Adipocyte (in vitro differentiated cells): ENCODE data around the gene MED12L.
"Not testable (repeated sequence)": the region's sequence is repeated elsewhere in the genome, so short reads cannot be mapped to it uniquely, and the experiment has no call there.

Source experiments
- DNase-seq: peaks from one replicate; pipeline ENCODE4 v3.0.0-alpha.2; 2015; ENCODE audit warnings: low read depth
- H3K27me3 ChIP-seq: replicated peaks from 2 replicates; pipeline ENCODE4 v1.7.0; 2013; ENCODE audit warnings: mild to moderate bottlenecking, low read length, moderate library complexity; ENCODE audit not compliant: control insufficient read depth, insufficient read depth
- H3K36me3 ChIP-seq: 2 replicates; pipeline ENCODE4 v1.7.0; 2013; ENCODE audit warnings: low read length, mild to moderate bottlenecking, moderate library complexity; ENCODE audit not compliant: control insufficient read depth, insufficient read depth, severe bottlenecking
- H3K4me1 ChIP-seq: 2 replicates; pipeline ENCODE4 v1.7.0; 2013; ENCODE audit warnings: mild to moderate bottlenecking, low read length, moderate library complexity; ENCODE audit not compliant: control insufficient read depth, insufficient read depth
- H3K4me3 ChIP-seq: 2 replicates; pipeline ENCODE4 v1.7.0; 2013; ENCODE audit warnings: mild to moderate bottlenecking, low read length, moderate library complexity
- H3K9ac ChIP-seq: 2 replicates; pipeline ENCODE4 v1.7.0; 2013; ENCODE audit warnings: mild to moderate bottlenecking, low read length, moderate library complexity
- H3K9me3 ChIP-seq: 2 replicates; pipeline ENCODE4 v1.7.0; 2013; ENCODE audit warnings: mild to moderate bottlenecking, low read length, moderate library complexity; ENCODE audit not compliant: control insufficient read depth

The MED12L gene

DNA sequence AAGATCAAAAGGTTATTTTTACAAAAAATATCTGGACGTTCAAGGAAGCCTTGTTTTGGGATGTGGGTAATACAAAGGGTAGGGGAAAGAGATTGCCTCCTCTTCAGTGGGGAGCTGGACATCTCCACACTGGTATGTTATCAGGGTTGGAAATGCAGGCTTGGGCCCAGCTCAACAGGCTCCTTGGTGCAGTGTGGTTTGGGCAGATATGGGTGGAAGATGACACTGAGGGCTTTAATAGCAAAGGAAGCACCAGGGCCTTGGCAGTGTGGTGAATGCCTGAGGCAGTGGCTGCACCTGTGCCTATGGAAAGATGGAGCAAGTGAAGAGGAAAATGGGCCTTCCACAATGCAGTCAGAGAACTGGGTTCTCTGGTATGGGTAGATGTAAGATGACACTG, 11.2 kb upstream of the MED12L start:
- Histone ChIP-seq H3K9ac (no peak overlapping the region), H3K4me1 (no peaks in the 10 kb centered on the region), H3K4me3 (no peak overlapping the region), H3K36me3 (no peaks in the 10 kb centered on the region), H3K27me3 (peaks cover 28% of the 10 kb centered on the region), H3K9me3 (no peaks in the 10 kb centered on the region)
- DNase-seq, result no peak

DNA sequence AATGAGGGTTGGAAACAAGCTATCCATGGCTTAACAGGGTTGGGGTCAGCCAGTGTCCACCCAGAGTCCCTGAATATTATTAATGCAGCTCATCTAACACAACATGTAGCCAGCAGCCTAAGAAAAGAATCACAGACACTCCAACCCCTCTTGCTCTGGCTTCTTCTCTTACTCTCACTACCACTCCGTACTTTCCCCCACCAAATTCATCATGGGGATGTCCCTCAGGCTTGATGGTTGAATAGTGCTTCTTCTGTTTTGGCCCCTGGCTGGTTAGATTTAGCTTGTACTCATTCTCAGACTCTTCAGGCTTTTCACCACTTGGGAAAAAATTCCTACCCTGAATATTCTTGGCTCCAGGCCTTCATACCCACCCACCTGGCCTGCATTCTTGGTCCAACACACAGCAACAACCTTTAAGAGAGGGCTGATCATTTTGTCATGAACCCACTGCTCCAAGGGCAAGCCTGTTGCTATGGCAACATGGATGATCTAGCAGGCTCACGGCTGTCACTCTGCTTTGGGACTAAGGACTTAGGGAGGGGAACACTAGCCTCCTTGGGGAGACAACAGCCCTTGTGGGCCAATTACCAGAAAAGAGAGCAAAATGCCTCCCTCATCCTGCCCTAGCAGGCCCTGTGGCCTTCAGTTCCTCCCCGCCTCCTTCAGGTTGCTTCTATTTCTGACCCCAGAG, 9.4 kb upstream of the MED12L start:
- Histone ChIP-seq H3K4me1 (no peaks in the 10 kb centered on the region), H3K9ac (no peak overlapping the region), H3K9me3 (no peaks in the 10 kb centered on the region), H3K27me3 (peaks cover 44% of the 10 kb centered on the region), H3K36me3 (no peaks in the 10 kb centered on the region), H3K4me3 (no peak overlapping the region)
- DNase-seq, result no peak

DNA sequence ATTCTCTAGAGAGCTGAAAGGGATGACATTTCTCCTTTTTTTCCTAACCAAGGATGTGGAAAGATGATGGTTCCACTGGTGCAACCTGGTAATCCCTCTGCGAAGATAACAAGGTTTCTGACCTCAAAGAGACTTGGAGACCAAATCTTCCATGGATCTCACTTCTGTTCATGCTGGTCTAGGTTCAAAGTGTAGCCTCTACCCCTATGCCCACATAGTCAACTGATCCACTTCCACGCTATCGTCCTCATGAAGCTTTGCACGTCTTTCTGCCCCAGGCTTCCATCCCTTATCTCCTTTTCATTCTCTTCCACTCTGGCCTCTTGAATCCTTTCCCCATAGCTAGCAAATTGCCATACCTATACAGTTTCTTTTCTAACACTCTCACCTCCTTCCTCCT, 8.8 kb upstream of the MED12L start:
- no peak for DNase-seq
- H3K27me3 ChIP-seq, result peaks cover 45% of the 10 kb centered on the region
- no peaks in the 10 kb centered on the region for H3K36me3 ChIP-seq
- H3K4me1 ChIP-seq, result no peaks in the 10 kb centered on the region
- H3K4me3 ChIP-seq, result no peak overlapping the region
- H3K9me3 ChIP-seq, result no peaks in the 10 kb centered on the region
- no peak overlapping the region for H3K9ac ChIP-seq

DNA sequence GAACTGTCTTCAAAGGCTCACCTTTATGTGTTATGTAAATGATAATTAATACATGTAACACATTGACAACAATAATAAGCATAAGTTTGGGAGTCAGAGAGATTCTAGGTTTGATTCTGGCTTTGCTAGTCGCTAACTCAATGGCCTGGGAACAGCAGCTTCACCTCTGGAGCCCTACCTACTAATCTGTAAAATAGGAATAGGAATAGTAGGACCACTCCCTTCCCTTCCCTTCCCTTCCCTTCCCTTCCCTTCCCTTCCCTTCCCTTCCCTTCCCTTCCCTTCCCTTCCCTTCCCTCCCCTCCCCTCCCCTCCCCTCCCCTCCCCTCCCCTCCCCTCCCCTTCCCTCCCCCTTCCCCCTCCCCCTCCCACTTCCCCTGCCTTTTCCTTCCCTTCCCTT, 4.4 kb upstream of the MED12L start:
- not testable (repeated sequence) for H3K9ac ChIP-seq, DNase-seq, H3K4me3 ChIP-seq, H3K36me3 ChIP-seq, H3K9me3 ChIP-seq, H3K4me1 ChIP-seq
- H3K27me3 ChIP-seq, result peaks cover 68% of the 10 kb centered on the region

DNA sequence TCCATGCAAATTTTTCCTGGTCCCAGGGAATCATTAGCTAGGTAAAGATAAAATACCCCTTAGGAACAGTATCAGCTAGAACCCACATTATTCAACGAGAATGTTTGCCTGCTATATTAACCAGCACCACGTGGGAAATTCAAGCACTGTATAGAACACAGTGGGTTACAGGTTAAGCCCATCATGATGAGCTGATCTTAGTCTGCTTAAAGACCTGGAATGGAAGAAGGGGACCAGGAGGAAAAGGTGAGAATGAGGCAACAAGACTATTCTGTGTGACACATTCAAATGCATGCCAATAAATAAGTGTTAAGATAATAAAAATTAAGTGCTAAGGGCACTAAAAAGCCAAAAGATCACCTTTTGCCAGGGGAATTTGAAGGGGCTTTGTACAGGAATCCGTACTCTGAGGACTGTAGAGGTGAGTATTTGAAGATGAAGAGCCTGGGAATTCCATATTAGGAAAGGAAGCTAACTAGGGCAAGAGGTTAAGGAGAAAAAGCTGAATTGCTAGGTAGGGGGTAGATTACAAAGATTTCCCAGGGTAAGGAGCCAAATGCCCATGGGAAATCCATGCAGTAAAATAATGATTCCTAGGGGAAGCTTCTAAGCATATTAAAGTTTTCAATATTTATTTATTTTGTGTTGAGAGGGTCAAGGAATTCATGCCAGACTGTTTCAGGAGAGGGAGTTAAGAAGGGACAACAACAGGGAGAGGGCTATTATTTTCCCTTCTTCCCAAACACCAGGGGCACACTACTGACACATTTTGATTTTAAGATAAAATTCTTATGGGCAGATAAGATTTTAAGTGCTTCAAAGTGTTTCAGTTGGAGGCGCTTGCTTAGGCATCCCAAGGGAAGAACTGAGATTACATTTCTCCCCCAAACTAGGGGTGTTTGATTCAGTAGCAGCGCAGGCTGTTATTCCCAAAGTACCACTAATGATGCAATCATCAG, 2.3 kb upstream of the MED12L start:
- Histone ChIP-seq H3K4me1 (no peaks in the 10 kb centered on the region), H3K36me3 (no peaks in the 10 kb centered on the region), H3K4me3 (no peak overlapping the region), H3K27me3 (peaks cover 52% of the 10 kb centered on the region), H3K9me3 (no peaks in the 10 kb centered on the region), H3K9ac (no peak overlapping the region)
- DNase-seq, result no peak

DNA sequence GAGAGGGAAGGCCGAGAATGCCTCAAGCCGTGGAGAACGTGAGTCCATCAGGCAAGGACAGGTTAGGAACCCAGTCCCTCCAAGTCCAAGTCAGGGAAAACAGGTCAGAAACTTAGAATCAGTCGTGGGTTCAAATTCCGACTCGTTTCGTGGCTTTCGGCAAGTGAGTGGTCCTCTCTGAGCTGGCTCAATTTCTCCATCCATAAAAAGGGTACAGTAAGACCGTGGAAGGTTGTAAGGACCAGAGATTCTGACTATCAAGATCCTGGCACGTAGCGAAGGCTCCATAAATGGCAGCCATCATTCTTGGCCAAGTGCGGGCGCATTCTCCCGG, 604 bp upstream of the MED12L start:
- Histone ChIP-seq H3K4me3 (peak overlapping the region; percentile 78), H3K9ac (no peak overlapping the region), H3K9me3 (no peaks in the 10 kb centered on the region), H3K36me3 (no peaks in the 10 kb centered on the region), H3K4me1 (no peaks in the 10 kb centered on the region), H3K27me3 (peaks cover 45% of the 10 kb centered on the region)
- no peak for DNase-seq

DNA sequence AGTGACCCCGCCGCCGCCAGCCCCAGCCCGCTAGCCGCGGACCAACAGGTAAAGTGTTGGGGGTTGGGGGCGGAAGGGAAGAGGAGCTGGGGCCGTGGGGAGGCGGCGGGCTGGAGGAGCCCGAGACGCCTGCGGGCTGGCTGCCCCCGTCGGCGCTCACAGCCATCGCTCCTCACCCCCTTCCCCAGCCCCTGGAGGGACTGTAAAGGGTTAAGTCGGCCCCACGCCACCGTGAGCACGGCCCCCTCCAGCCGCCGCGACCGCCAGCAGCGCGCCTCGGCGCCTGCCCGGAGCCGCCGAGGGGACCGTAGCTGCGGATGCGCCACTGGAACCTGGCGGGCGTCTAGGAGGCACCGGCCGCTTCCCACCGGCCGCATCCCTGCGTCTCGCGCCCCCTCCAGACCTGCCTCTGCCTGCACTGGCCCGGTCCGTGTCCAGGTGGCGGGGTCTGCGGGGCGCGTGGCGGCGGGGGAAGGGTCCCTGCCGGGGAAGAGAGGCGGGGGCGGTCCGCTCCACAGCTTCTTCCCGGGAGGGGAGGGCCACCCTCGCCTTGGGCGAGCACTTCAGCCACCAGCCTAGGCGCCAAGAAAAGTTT, 522 bp downstream of the MED12L start:
- Histone ChIP-seq H3K27me3 (peaks cover 35% of the 10 kb centered on the region), H3K9ac (no peak overlapping the region), H3K36me3 (no peaks in the 10 kb centered on the region), H3K4me1 (no peaks in the 10 kb centered on the region), H3K9me3 (no peaks in the 10 kb centered on the region), H3K4me3 (peak overlapping the region; percentile 78)
- peak; percentile 46 for DNase-seq

DNA sequence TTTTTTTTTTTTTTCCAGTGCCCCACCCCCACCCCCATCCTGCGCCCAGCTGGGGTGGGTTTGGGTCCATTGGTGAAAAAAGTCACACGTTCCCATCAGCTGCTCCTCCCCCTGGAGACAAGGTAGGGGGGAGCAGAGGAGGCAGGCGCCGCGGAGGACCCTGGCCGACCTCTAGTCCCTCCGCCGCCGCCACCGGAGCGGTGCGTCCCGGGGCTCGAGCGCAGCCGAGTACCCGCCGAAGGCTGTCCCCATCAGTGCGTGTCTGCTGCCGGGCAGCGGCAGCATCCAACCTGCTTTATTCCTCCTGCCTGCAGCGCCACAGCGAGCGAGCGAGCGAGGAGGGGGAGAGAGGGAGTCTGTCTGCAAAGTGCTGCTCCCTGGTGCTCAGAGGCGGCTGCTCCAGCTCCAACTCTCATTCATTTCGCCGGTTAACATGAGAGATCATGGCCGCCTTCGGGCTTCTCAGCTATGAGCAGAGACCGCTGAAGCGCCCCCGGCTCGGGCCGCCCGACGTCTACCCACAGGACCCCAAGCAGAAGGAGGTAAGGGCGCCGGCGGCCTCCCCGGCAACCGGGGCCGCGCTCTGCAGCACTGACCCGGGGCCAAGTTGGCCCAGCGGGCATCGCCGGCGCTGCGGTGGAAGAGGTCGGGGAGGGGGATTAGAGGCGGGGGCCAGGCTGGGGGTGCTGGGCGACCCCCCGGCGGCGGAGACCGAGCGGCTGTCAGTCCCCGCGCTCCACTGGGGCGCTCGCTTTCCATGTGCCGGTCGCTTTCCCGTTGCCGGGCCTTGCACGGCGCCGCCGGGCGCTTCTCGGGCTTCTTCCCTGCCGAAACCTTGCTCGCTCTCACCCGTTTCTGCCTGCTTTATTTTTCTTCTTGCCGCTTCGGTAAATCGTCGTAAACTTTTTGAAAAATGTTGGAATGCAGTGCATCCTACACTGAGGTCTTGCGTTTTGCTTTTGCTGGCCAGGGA, 1.3 kb downstream of the MED12L start:
- Histone ChIP-seq H3K36me3 (no peaks in the 10 kb centered on the region), H3K4me1 (no peaks in the 10 kb centered on the region), H3K9ac (peak overlapping the region; percentile 62), H3K9me3 (no peaks in the 10 kb centered on the region), H3K4me3 (peak overlapping the region; percentile 78), H3K27me3 (peaks cover 34% of the 10 kb centered on the region)
- DNase-seq, result peak; percentile 89

DNA sequence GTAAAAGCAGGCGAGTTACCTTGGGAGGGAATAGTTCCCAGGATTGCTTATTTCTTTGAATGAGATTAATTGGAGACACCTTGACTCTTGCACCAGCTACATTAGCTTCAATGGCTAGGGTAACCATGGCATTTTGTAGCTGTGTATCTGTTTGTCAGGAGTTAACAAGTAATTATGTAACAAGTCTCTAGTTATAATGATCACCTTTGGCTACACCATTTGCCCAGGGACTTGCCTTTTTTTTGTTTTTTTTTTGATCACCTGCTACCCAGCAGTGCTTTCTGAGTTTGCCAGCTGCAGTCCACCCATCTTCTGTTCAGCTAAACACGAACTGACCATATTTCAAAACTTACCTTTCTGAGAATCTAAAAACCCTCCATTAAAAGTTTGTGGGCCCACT, 2.2 kb downstream of the MED12L start:
- Histone ChIP-seq H3K9ac (no peak overlapping the region), H3K36me3 (no peaks in the 10 kb centered on the region), H3K4me1 (no peaks in the 10 kb centered on the region), H3K4me3 (no peak overlapping the region), H3K9me3 (no peaks in the 10 kb centered on the region), H3K27me3 (peaks cover 27% of the 10 kb centered on the region)
- no peak for DNase-seq

DNA sequence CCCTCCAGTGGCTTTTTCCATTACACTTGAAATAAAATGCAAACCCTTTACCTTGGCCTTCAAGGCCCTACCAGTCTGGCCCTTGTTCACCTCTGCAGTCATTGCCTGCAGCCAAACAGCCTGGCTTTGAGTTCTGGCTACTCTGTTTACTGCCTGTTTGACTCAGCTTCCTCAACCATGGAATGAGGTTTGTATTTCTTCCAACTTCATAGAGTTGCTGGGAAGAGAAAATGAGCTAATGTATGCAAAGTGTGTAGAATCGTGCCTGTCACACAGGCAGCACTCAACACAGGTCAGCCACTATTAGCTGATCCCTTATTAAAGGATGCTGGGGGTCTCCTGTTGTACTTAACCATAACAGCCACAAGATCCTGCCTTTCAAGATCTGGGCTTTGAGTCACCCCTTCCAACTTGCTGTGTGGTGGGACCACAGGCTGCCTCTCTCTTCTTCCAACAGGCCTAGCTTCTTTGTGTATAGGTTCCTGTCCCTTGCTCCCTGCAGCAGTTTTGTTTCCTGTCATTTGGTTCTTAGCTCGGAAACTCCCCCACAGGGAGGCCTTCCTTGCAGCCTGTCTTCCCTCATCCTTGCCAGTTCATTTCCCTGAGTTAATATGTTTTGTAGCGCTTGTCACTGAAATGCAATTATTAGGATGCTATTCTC, 6.4 kb downstream of the MED12L start:
- Histone ChIP-seq H3K4me1 (no peaks in the 10 kb centered on the region), H3K27me3 (peaks cover 20% of the 10 kb centered on the region), H3K9me3 (no peaks in the 10 kb centered on the region), H3K36me3 (no peaks in the 10 kb centered on the region), H3K4me3 (no peak overlapping the region), H3K9ac (no peak overlapping the region)
- no peak for DNase-seq
